Esophagus muscularis mucosa (tissue), 4 donors: Measurements from ENCODE around the gene FAM53A.

Source experiments
- CTCF ChIP-seq, 3 experiments: fragments of 200-600 bp in 2 of 3; fragments of 450-650 bp in 1 of 3; sonication (generic) in 2 of 3; IDR thresholded peaks; one replicate each; pipeline ENCODE4 v1.5.1; 2017 to 2019; ENCODE audit warnings: antibody characterized with exemption in 3 of 3, mild to moderate bottlenecking in 2 of 3, moderate library complexity in 1 of 3
- EP300 ChIP-seq: sonication (generic); formaldehyde crosslinking; IDR thresholded peaks from one replicate; pipeline ENCODE4 v1.6.1; 2017; ENCODE audit warnings: antibody characterized with exemption
- POLR2A ChIP-seq: fragments of 450-650 bp; IDR thresholded peaks from one replicate; pipeline ENCODE4 v1.6.1; 2017; ENCODE audit warnings: antibody characterized with exemption, moderate library complexity, mild to moderate bottlenecking, low read depth

DNA sequence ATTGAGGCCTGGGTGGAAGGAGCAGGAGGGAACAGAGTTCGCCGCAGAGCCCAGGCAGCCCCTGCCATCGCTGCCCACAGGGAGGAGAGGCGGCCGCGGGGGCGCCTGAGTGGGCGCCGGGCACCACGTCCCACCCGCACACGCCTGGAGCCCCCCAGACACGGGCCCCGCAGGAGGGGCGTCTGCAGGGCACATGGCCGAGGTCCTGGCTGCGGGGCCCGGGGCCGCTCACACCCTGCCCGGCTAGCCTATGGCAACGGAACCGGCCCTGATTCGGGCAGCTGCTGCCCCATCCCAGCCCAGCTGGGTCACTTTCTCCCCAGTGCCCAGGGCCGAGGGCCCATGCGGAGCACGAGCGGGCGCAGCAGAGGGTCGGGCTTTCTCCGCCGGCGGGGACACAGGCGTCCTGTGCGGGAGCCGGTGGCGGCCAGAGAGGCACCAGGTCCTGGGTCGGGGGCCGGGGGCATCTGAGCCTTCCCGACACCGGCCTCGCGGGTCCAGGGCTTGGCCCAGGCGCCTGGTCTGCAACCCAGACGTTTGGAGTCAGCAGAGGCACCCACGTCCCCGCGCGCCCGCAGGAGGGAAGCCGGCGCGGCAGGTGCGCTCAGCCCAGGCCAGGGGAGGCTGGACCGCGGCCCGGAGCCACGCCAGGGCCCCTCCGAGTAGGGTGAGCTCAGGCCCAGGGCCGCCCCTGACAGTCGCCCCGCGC lies 91.2 kb downstream of the FAM53A start:
- TF ChIP-seq CTCF (IDR thresholded peaks at IDR 0.05) (no peak), EP300 (no peak), POLR2A (no peak)
